Activated CD4-positive, alpha-beta T cell treated with anti-CD3 and anti-CD28 coated beads, Interleukin-2, amount 10 ng/mL, durations not matched to agents 7 days and 5 days (primary cell): ENCODE data around the gene CLDND2. TPM values are rescaled to one million over a fixed set of nuclear protein-coding genes. Genes with fewer than 3 reads are reported as not detected.
A peak's percentile ranks its signal among the peaks of the same experiment; 100 is the strongest.
"Not testable (repeated sequence)": the region's sequence is repeated elsewhere in the genome, so short reads cannot be mapped to it uniquely, and the experiment has no call there.

Source experiments
- CTCF ChIA-PET: fragments of 350-600 bp; sonication (Branson Sonifier 250); formaldehyde crosslinking; loops from one replicate; lab custom pipeline; 2021; ENCODE audit warnings: antibody characterized with exemption; lab: Charles Lee
- POLR2A ChIA-PET: fragments of 350-600 bp; sonication (Branson Sonifier 250); formaldehyde crosslinking; loops from one replicate; lab custom pipeline; 2021; ENCODE audit warnings: antibody characterized with exemption; lab: Charles Lee
- DNase-seq: peaks from one replicate; pipeline ENCODE4 v3.0.0-alpha.2; 2020
- H3K27ac Mint-ChIP-seq: one replicate; pipeline ENCODE4 v1.8.0; 2021; ENCODE audit warnings: mild to moderate bottlenecking, moderate library complexity, mixed read lengths
- H3K27me3 Mint-ChIP-seq: one replicate; pipeline ENCODE4 v1.8.0; 2021; ENCODE audit warnings: mixed read lengths
- H3K36me3 Mint-ChIP-seq: one replicate; pipeline ENCODE4 v1.8.0; 2021; ENCODE audit warnings: low read depth, mixed read lengths
- H3K4me1 Mint-ChIP-seq: one replicate; pipeline ENCODE4 v1.8.0; 2021; ENCODE audit warnings: mixed read lengths
- H3K4me3 Mint-ChIP-seq: one replicate; pipeline ENCODE4 v1.8.0; 2021; ENCODE audit warnings: mild to moderate bottlenecking, moderate library complexity, mixed read lengths
- H3K9me3 Mint-ChIP-seq: one replicate; pipeline ENCODE4 v1.8.0; 2021; ENCODE audit warnings: mixed read lengths
- total RNA-seq, 2 experiments: library from RNA; stranded (reverse); gene quantifications; one replicate each; pipeline ENCODE4 v1.2.3, GENCODE V29; 2021

Gene CLDND2
- total RNA-seq, 2 experiments from 2014 or later: 3.1 to 3.3 TPM

GRCh38 chr19:51397453-51397852 lies 28.6 kb upstream of the CLDND2 start:
- DNase-seq, POLR2A ChIA-PET, H3K4me3 Mint-ChIP-seq, H3K27me3 Mint-ChIP-seq, H3K36me3 Mint-ChIP-seq, H3K27ac Mint-ChIP-seq: not testable (repeated sequence)
- H3K9me3 Mint-ChIP-seq: peaks cover 11% of the 10 kb centered on the region
- CTCF ChIA-PET: interaction anchor here (0.6 to 4.2 kb wide), 3 partner anchors 10 to 178 kb away, joined by 3 to 16 read pairs (median 5); partner anchors contain the start of gene SIGLEC10
- peaks cover 40% of the 10 kb centered on the region for H3K4me1 Mint-ChIP-seq

- Mint-ChIP-seq H3K27me3 (no peaks in the 10 kb centered on the region), H3K36me3 (no peaks in the 10 kb centered on the region), H3K4me1 (peaks cover 44% of the 10 kb centered on the region), H3K27ac (peak overlapping the region; percentile 31), H3K9me3 (peaks cover 3% of the 10 kb centered on the region), H3K4me3 (no peak overlapping the region)
- no peak for DNase-seq
- ChIA-PET CTCF (interaction anchor here (0.6 to 4.2 kb wide), 9 partner anchors 9 to 264 kb away, joined by 3 to 16 read pairs (median 7); no protein-coding TSS in a partner anchor), POLR2A (interaction anchor here (0.8 kb wide), 1 partner anchor 285 kb away, joined by 15 read pairs; no protein-coding TSS in a partner anchor)
These were observed 27.4 kb upstream of the CLDND2 start for GRCh38 chr19:51396175-51396574.

GRCh38 chr19:51394050-51394836 lies 25.4 kb upstream of the CLDND2 start:
- H3K27me3 Mint-ChIP-seq: no peaks in the 10 kb centered on the region
- peak; percentile 97 for DNase-seq
- ChIA-PET CTCF (interaction anchor here (0.6 to 4.2 kb wide), 8 partner anchors 13 to 103 kb away, joined by 3 to 16 read pairs (median 6); no protein-coding TSS in a partner anchor), POLR2A (interaction anchor here (0.8 to 2.4 kb wide), 3 partner anchors 21 to 55 kb away, joined by 3 to 13 read pairs (median 3); no protein-coding TSS in a partner anchor)
- H3K36me3 Mint-ChIP-seq: no peaks in the 10 kb centered on the region
- peak overlapping the region; percentile 89 for H3K4me3 Mint-ChIP-seq
- H3K27ac Mint-ChIP-seq: peak overlapping the region; percentile 94
- H3K9me3 Mint-ChIP-seq: no peaks in the 10 kb centered on the region
- peaks cover 51% of the 10 kb centered on the region for H3K4me1 Mint-ChIP-seq

GRCh38 chr19:51392701-51393100 lies 23.9 kb upstream of the CLDND2 start:
- DNase-seq: no peak
- H3K27me3 Mint-ChIP-seq: no peaks in the 10 kb centered on the region
- POLR2A ChIA-PET: no interaction called here
- peaks cover 45% of the 10 kb centered on the region for H3K4me1 Mint-ChIP-seq
- no peaks in the 10 kb centered on the region for H3K36me3 Mint-ChIP-seq
- CTCF ChIA-PET: interaction anchor here (0.9 to 3.9 kb wide), 3 partner anchors 13 to 28 kb away, joined by 3 to 13 read pairs (median 6); no protein-coding TSS in a partner anchor
- H3K27ac Mint-ChIP-seq: peak overlapping the region; percentile 60
- H3K9me3 Mint-ChIP-seq: no peaks in the 10 kb centered on the region
- peak overlapping the region; percentile 12 for H3K4me3 Mint-ChIP-seq

- DNase-seq: no peak
- ChIA-PET POLR2A (no interaction called here), CTCF (interaction anchor here (0.7 to 2.0 kb wide), 3 partner anchors 30 to 270 kb away, joined by 3 to 4 read pairs (median 3); no protein-coding TSS in a partner anchor)
- Mint-ChIP-seq H3K4me3 (no peak overlapping the region), H3K27me3 (no peaks in the 10 kb centered on the region), H3K4me1 (peaks cover 43% of the 10 kb centered on the region), H3K36me3 (no peaks in the 10 kb centered on the region), H3K9me3 (no peaks in the 10 kb centered on the region), H3K27ac (peak overlapping the region; percentile 79)
These were observed 22.3 kb upstream of the CLDND2 start for GRCh38 chr19:51391073-51391611.

GRCh38 chr19:51389143-51389542 lies 20.3 kb upstream of the CLDND2 start:
- ChIA-PET POLR2A (no interaction called here), CTCF (interaction anchor here (0.7 to 2.0 kb wide), 2 partner anchors 50 to 136 kb away, joined by 3 to 4 read pairs; no protein-coding TSS in a partner anchor)
- no peak for DNase-seq
- no peak overlapping the region for H3K4me3 Mint-ChIP-seq
- H3K9me3 Mint-ChIP-seq: no peaks in the 10 kb centered on the region
- H3K27me3 Mint-ChIP-seq: no peaks in the 10 kb centered on the region
- H3K27ac Mint-ChIP-seq: no peak overlapping the region
- no peaks in the 10 kb centered on the region for H3K36me3 Mint-ChIP-seq
- H3K4me1 Mint-ChIP-seq: peaks cover 26% of the 10 kb centered on the region

DNA sequence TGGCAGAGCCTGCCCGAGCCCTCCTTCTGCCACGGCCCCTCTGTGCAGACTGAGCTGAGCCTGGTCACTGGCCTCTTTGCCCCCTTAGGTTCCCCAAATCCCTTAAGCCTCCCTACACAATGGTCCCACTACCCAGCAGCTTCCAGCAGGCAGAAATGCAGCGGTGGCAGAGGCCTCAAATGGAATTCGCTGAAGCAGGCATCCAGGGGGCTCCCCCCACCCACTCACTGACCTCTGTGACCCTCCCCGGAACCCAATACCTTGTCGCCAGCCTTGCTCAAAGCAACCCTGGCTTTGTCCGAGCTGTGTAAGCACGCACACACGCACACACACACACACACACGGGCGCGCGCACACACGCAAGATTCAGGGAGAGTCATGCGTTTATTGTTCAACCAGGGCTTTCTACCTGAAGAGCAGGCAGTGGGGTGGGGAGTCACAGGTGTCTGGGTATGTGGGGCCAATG lies 19.2 kb upstream of the CLDND2 start, which contains the start of gene LIM2:
LIM2 (minus strand) TSS at position 51 of the 466 bp plus-strand sequence. CDS start 531 bp downstream, outside the sequence.
- CTCF ChIA-PET: interaction anchor here (2.1 kb wide), 1 partner anchor 10 kb away, joined by 14 read pairs; no protein-coding TSS in a partner anchor
- POLR2A ChIA-PET: no interaction called here
- H3K4me1 Mint-ChIP-seq: peaks cover 18% of the 10 kb centered on the region

DNA sequence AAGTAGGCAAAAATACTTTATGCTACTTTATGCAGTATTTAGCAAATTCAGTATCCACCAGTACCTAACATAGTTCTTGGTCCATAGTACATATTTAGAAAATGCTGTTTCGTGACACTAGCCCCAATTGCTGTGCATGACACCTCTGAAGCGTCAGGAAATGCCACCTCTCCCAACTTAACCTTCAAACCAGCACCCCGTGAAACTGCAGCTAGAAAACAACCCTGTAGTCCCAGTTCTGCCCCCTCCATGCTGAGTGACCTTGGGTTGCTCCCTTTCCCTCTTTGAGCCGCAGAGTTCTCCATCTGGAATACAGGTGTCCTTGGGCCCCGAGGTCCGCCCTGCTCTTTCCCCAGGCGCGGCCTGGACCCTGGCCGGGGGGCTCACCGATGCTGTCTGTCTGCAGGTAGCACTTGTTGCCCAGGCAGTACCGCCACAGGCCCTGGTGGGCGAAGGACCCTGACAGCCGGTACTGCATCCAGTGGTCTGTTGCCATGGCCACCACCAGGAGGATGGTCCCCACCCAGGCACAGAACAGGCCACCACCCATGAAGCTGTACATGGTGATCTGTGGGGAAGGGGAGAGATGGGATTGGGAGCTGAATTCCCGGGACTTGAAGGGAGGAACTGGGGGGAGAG lies 18.2 kb upstream of the CLDND2 start:
- no peaks in the 10 kb centered on the region for H3K36me3 Mint-ChIP-seq
- H3K4me3 Mint-ChIP-seq: no peak overlapping the region
- POLR2A ChIA-PET: no interaction called here

More for the DNA sequence above, 19.2 kb upstream of the CLDND2 start, which contains the start of gene LIM2:
- no peak within 1 kb of the TSS for H3K4me3 Mint-ChIP-seq
- DNase-seq: no peak
- peak within 1 kb of the TSS; percentile 33 for H3K27ac Mint-ChIP-seq
- H3K9me3 Mint-ChIP-seq: no peaks in the 10 kb centered on the region
- no peaks in the 10 kb centered on the region for H3K36me3 Mint-ChIP-seq
- H3K27me3 Mint-ChIP-seq: no peaks in the 10 kb centered on the region

GRCh38 chr19:51382004-51382403 lies 13.2 kb upstream of the CLDND2 start:
- Mint-ChIP-seq H3K4me3 (no peak overlapping the region), H3K9me3 (peaks cover 5% of the 10 kb centered on the region), H3K27me3 (no peaks in the 10 kb centered on the region), H3K27ac (no peak overlapping the region), H3K4me1 (peaks cover 27% of the 10 kb centered on the region), H3K36me3 (no peaks in the 10 kb centered on the region)
- no peak for DNase-seq
- ChIA-PET CTCF (interaction anchor here (1.1 kb wide), 1 partner anchor 9 kb away, joined by 6 read pairs; the partner anchor contains the start of gene NKG7), POLR2A (no interaction called here)

More for the DNA sequence above, 18.2 kb upstream of the CLDND2 start:
- H3K27me3 Mint-ChIP-seq: no peaks in the 10 kb centered on the region
- no peaks in the 10 kb centered on the region for H3K9me3 Mint-ChIP-seq
- DNase-seq: no peak
- H3K4me1 Mint-ChIP-seq: peaks cover 15% of the 10 kb centered on the region
- peak overlapping the region; percentile 33 for H3K27ac Mint-ChIP-seq
- CTCF ChIA-PET: interaction anchor here (2.1 kb wide), 1 partner anchor 9 kb away, joined by 14 read pairs; no protein-coding TSS in a partner anchor

GRCh38 chr19:51380379-51380778 lies 11.6 kb upstream of the CLDND2 start:
- Mint-ChIP-seq H3K4me1 (peaks cover 39% of the 10 kb centered on the region), H3K36me3 (no peaks in the 10 kb centered on the region), H3K27ac (peak overlapping the region; percentile 36), H3K9me3 (peaks cover 5% of the 10 kb centered on the region), H3K27me3 (no peaks in the 10 kb centered on the region), H3K4me3 (no peak overlapping the region)
- CTCF ChIA-PET: no interaction called here
- POLR2A ChIA-PET: no interaction called here
- no peak for DNase-seq

GRCh38 chr19:51377422-51377821 lies 8.6 kb upstream of the CLDND2 start:
- Mint-ChIP-seq H3K4me3 (no peak overlapping the region), H3K36me3 (peaks cover 6% of the 10 kb centered on the region), H3K9me3 (peaks cover 9% of the 10 kb centered on the region), H3K4me1 (peaks cover 69% of the 10 kb centered on the region), H3K27me3 (no peaks in the 10 kb centered on the region), H3K27ac (no peak overlapping the region)
- ChIA-PET CTCF (interaction anchor here (2.6 kb wide), 1 partner anchor 10 kb away, joined by 14 read pairs; the partner anchor contains the start of gene LIM2), POLR2A (no interaction called here)
- no peak for DNase-seq
